CD14-positive monocyte (primary cell): ENCODE measurements around the gene RAB20. TPM values are rescaled to one million over a fixed set of nuclear protein-coding genes. Genes with fewer than 3 reads are reported as not detected.
A peak's percentile ranks its signal among the peaks of the same experiment; 100 is the strongest.

Experiments
- DNase-seq, 3 donors: peaks; one replicate each; pipeline ENCODE4 v3.0.0-alpha.2; 2011 to 2022
- H2AFZ ChIP-seq: 2 replicates; pipeline ENCODE4 v1.6.0; 2012; ENCODE audit warnings: mild to moderate bottlenecking, low read depth, low read length, inconsistent platforms; ENCODE audit not compliant: insufficient read depth, poor library complexity, severe bottlenecking
- H3K27ac ChIP-seq, 2 donors: 1 replicate in 1 of 2; 2 replicates in 1 of 2; pipeline ENCODE4 v1.5.1; 2012 to 2013; ENCODE audit warnings: low read length in 2 of 2, control low read depth in 1 of 2, inconsistent platforms in 1 of 2, low read depth in 1 of 2, mild to moderate bottlenecking in 1 of 2
- H3K27me3 ChIP-seq, 2 donors: one replicate each; pipeline versions ENCODE4 v1.6.0 to v1.6.1; 2011 to 2013; ENCODE audit warnings: low read length in 2 of 2; ENCODE audit not compliant: control insufficient read depth in 2 of 2, insufficient read depth in 2 of 2
- H3K36me3 ChIP-seq, 2 donors: replicated peaks in 1 of 2; 1 replicate in 1 of 2; 2 replicates in 1 of 2; pipeline versions ENCODE4 v1.5.1 to v1.6.1; 2012 to 2013; ENCODE audit warnings: low read length in 2 of 2, control low read depth in 1 of 2, inconsistent platforms in 1 of 2, mild to moderate bottlenecking in 1 of 2; ENCODE audit not compliant: insufficient read depth in 2 of 2, control insufficient read depth in 1 of 2
- H3K4me1 ChIP-seq, 2 donors: 1 replicate in 1 of 2; 2 replicates in 1 of 2; pipeline versions ENCODE4 v1.5.1 to v1.6.1; 2012 to 2013; ENCODE audit warnings: low read length in 2 of 2, control low read depth in 1 of 2, inconsistent platforms in 1 of 2, mild to moderate bottlenecking in 1 of 2, moderate library complexity in 1 of 2; ENCODE audit not compliant: insufficient read depth in 2 of 2, control insufficient read depth in 1 of 2
- H3K4me2 ChIP-seq: replicated peaks from 2 replicates; pipeline ENCODE3; 2012; ENCODE audit warnings: low read length, moderate library complexity, mild to moderate bottlenecking; ENCODE audit not compliant: poor library complexity, severe bottlenecking; ENCODE audit errors: extremely low read depth
- H3K4me3 ChIP-seq, 3 experiments: fragments of 200-600 bp in 1 of 3; sonication (generic) in 1 of 3; replicated peaks in 1 of 3; 1 replicate in 2 of 3; 2 replicates in 1 of 3; pipeline ENCODE4 v1.5.1; 2011 to 2013; ENCODE audit warnings: low read length in 3 of 3, mild to moderate bottlenecking in 3 of 3, control low read depth in 2 of 3, low read depth in 2 of 3, inconsistent platforms in 1 of 3, moderate library complexity in 1 of 3
- H3K79me2 ChIP-seq: 2 replicates; pipeline ENCODE4 v1.6.0; 2012; ENCODE audit warnings: mild to moderate bottlenecking, control low read depth, inconsistent platforms, low read length, moderate library complexity; ENCODE audit not compliant: insufficient read depth
- H3K9ac ChIP-seq: 2 replicates; pipeline ENCODE4 v1.6.0; 2017; ENCODE audit warnings: low read length, mild to moderate bottlenecking; ENCODE audit not compliant: insufficient read depth, poor library complexity, severe bottlenecking
- H3K9me3 ChIP-seq, 2 donors: replicated peaks in 1 of 2; 1 replicate in 1 of 2; 2 replicates in 1 of 2; pipeline versions ENCODE4 v1.5.1 to v1.6.1; 2012 to 2013; ENCODE audit warnings: low read length in 2 of 2, control low read depth in 1 of 2; ENCODE audit not compliant: control insufficient read depth in 1 of 2, insufficient read depth in 1 of 2
- H4K20me1 ChIP-seq: 2 replicates; pipeline ENCODE4 v1.6.0; 2012; ENCODE audit warnings: mild to moderate bottlenecking, low read length, control low read depth, moderate library complexity; ENCODE audit not compliant: insufficient read depth
- H3K27ac Mint-ChIP-seq, 7 donors: one replicate each; pipeline ENCODE4 v1.8.0; 2020; ENCODE audit warnings: mild to moderate bottlenecking in 7 of 7, mixed read lengths in 7 of 7, moderate library complexity in 6 of 7, inconsistent platforms in 2 of 7
- H3K27me3 Mint-ChIP-seq, 3 donors: one replicate each; pipeline ENCODE4 v1.8.0; 2021 to 2022; ENCODE audit warnings: low read depth in 3 of 3, mild to moderate bottlenecking in 3 of 3, mixed read lengths in 3 of 3, moderate library complexity in 3 of 3, inconsistent platforms in 1 of 3
- H3K36me3 Mint-ChIP-seq, 2 donors: one replicate each; pipeline ENCODE4 v1.8.0; 2020; ENCODE audit warnings: mixed read lengths in 2 of 2, inconsistent platforms in 1 of 2, mild to moderate bottlenecking in 1 of 2
- H3K4me1 Mint-ChIP-seq: one replicate; pipeline ENCODE4 v1.8.0; 2020; ENCODE audit warnings: mild to moderate bottlenecking, mixed read lengths
- H3K4me3 Mint-ChIP-seq, 2 donors: one replicate each; pipeline ENCODE4 v1.8.0; 2020; ENCODE audit warnings: mild to moderate bottlenecking in 2 of 2, mixed read lengths in 2 of 2, moderate library complexity in 1 of 2
- H3K9me3 Mint-ChIP-seq, 7 donors: one replicate each; pipeline ENCODE4 v1.8.0; 2020 to 2022; ENCODE audit warnings: mixed read lengths in 7 of 7, mild to moderate bottlenecking in 6 of 7, moderate library complexity in 6 of 7, inconsistent platforms in 2 of 7
- WGBS: methylation state at CpG from one replicate; pipeline ENCODE4 v1.1.5; 2013; ENCODE audit warnings: missing lambda C conversion rate; ENCODE audit not compliant: insufficient coverage; 5-methylcytosine and 5-hydroxymethylcytosine counted together
- intact Hi-C, 2 donors: fragments of 100-400 bp; cut with micrococcal nuclease; formaldehyde crosslinking; loops; one replicate each; pipeline versions ENCODE4 v1.15.0 to v1.15.1; 2023
- polyA plus RNA-seq, 3 donors: library from polyadenylated mRNA; depleted of rRNA in 1 of 3; unstranded in 2 of 3; stranded (reverse) in 1 of 3; fragments of 300-500 nt in 2 of 3; fragments of >200 nt in 1 of 3; fragmentation: Illumina TruSeq in 2 of 3; gene quantifications; 1 replicate in 2 of 3; 2 replicates in 1 of 3; pipeline ENCODE4 v1.2.3, GENCODE V29; 2012 to 2021
- TF ChIP-seq, protein P1 (sequence below): fragments of 200-600 bp; IDR thresholded peaks from one replicate; pipeline ENCODE4 v1.8.0; 2022; ENCODE audit warnings: antibody characterized with exemption, mild to moderate bottlenecking

The RAB20 gene
- polyA plus RNA-seq, 3 donors = 37.8 to 77.5 (median 43.1) TPM

DNA sequence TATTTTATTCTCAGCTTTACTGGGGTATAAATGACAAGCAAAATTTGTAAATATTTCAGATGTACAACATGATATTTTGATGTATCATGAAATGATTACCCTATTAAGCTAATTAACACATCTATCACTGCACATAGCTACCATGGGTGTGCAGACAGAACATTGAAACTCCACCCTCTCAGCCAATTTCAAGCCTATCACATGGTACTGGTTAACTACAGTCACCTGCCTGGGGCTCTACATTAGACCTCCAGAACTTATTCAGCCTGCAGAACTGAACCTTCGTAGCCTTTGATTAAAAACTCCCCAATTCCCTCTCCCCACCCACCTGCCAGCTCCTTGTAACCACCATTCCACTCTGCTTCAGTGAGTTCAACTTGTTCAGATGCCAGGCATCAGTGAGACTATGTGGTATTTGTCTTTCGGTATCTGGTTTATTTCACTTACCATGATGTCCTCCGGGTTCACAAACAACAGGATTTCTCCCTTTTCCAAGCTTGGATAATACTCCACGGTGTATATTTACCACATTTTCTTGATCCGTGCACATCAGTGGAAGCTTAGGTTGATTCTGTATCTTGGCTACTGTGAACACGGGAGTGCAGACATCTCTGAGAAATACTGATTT, 19.2 kb downstream of the RAB20 start:
- H3K9me3 Mint-ChIP-seq = peaks cover 0 to 9% (median 5%) of the 10 kb centered on the region in 7 donors
- Histone ChIP-seq H3K4me1 (peaks cover 16 to 31% of the 10 kb centered on the region in 2 donors), H3K4me2 (no peak overlapping the region), H3K27me3 (no peaks in the 10 kb centered on the region), H3K79me2 (peaks cover 93% of the 10 kb centered on the region), H4K20me1 (peaks cover 57% of the 10 kb centered on the region), H3K9me3 (peaks cover 0 to 9% of the 10 kb centered on the region in 2 donors), H3K27ac (no peak overlapping the region), H3K36me3 (peaks cover 4 to 40% of the 10 kb centered on the region in 2 donors), H3K4me3 (no peak overlapping the region), H3K9ac (no peak overlapping the region), H2AFZ (no peak overlapping the region)
- peak overlapping the region in 2 of 7 donors; percentile 15 to 79 for H3K27ac Mint-ChIP-seq
- intact Hi-C loops = no loop called here
- no peak for DNase-seq
- TF ChIP-seq, protein P1, sequence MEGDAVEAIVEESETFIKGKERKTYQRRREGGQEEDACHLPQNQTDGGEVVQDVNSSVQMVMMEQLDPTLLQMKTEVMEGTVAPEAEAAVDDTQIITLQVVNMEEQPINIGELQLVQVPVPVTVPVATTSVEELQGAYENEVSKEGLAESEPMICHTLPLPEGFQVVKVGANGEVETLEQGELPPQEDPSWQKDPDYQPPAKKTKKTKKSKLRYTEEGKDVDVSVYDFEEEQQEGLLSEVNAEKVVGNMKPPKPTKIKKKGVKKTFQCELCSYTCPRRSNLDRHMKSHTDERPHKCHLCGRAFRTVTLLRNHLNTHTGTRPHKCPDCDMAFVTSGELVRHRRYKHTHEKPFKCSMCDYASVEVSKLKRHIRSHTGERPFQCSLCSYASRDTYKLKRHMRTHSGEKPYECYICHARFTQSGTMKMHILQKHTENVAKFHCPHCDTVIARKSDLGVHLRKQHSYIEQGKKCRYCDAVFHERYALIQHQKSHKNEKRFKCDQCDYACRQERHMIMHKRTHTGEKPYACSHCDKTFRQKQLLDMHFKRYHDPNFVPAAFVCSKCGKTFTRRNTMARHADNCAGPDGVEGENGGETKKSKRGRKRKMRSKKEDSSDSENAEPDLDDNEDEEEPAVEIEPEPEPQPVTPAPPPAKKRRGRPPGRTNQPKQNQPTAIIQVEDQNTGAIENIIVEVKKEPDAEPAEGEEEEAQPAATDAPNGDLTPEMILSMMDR = no peak
- H3K36me3 Mint-ChIP-seq = peaks cover 61 to 62% of the 10 kb centered on the region in 2 donors
- H3K4me1 Mint-ChIP-seq = peaks cover 45% of the 10 kb centered on the region
- H3K27me3 Mint-ChIP-seq = peaks cover 0 to 3% (median 0%) of the 10 kb centered on the region in 3 donors
- 94% methylated on average over 3 of the region's 6 CpGs for WGBS
- H3K4me3 Mint-ChIP-seq = no peak overlapping the region

DNA sequence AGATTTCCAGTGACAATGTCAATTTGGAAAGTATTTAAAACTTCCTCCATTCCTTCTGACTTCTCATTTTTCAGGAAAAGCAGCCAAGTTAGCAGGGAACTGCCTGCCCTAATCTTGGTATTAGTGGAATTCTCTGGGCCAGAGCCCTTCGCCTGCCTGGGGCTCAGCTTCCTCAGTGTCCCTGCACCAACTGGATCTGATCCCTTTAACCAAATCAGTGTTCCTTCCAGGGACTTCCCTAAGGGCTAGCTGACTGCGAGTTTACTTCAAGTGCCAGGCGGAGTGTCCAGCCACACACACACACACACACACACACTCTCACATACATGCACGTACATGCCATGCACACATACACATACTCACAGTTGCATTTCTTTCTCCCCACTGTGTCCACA, 20.0 kb downstream of the RAB20 start:
- Histone ChIP-seq H3K27ac (peak overlapping the region in 1 of 2 donors; percentile 11), H2AFZ (no peak overlapping the region), H3K4me3 (no peak overlapping the region), H3K27me3 (no peaks in the 10 kb centered on the region), H3K79me2 (peaks cover 89% of the 10 kb centered on the region), H3K9ac (no peak overlapping the region), H3K4me1 (peaks cover 23 to 30% of the 10 kb centered on the region in 2 donors), H3K9me3 (peaks cover 0 to 4% of the 10 kb centered on the region in 2 donors), H3K36me3 (peaks cover 2 to 36% of the 10 kb centered on the region in 2 donors), H4K20me1 (peaks cover 49% of the 10 kb centered on the region), H3K4me2 (no peak overlapping the region)
- Mint-ChIP-seq H3K9me3 (peaks cover 0 to 6% (median 5%) of the 10 kb centered on the region in 7 donors), H3K4me1 (peaks cover 45% of the 10 kb centered on the region), H3K4me3 (no peak overlapping the region), H3K27ac (peak overlapping the region in 3 of 7 donors; percentile 52 to 82 (median 54)), H3K27me3 (peaks cover 0 to under 1% (median 0%) of the 10 kb centered on the region in 3 donors), H3K36me3 (peaks cover 56 to 57% of the 10 kb centered on the region in 2 donors)
- DNase-seq = no peak
- TF ChIP-seq, protein P1 = no peak
- intact Hi-C loops = no loop called here
- 93% methylated on average over 3 of the region's 4 CpGs for WGBS
